WTC11 (cell line): ENCODE measurements around the gene PGAM5. TPM values are rescaled to one million over a fixed set of nuclear protein-coding genes. Genes with fewer than 3 reads are reported as not detected.

Experiments
- ATAC-seq: fragments of 200-7000 bp; cut with Tn5 transposase; 2 replicates; pipeline ENCODE4 v1.10.0; 2021; ENCODE audit warnings: mild to moderate bottlenecking, moderate library complexity
- Bru-seq: library from RNA; stranded (reverse); fragments of 400-500 nt; gene quantifications from one replicate; lab custom pipeline; 2021; lab: Mats Ljungman, UMichigan
- CTCF ChIA-PET: fragments of 300-600 bp; sonication (Branson Sonifier 250); formaldehyde crosslinking; loops from one replicate; lab custom pipeline; 2021; ENCODE audit warnings: antibody characterized with exemption; lab: Charles Lee
- POLR2A ChIA-PET: fragments of 350-600 bp; sonication (Branson Sonifier 250); formaldehyde crosslinking; loops from one replicate; lab custom pipeline; 2021; ENCODE audit warnings: antibody characterized with exemption; lab: Charles Lee
- DNase-seq: peaks from one replicate; pipeline ENCODE4 v3.0.0; 2021; ENCODE audit warnings: low spot score
- H3K27ac Mint-ChIP-seq: 2 replicates; pipeline ENCODE4 v1.8.0; 2021; ENCODE audit warnings: mixed read lengths
- H3K27me3 Mint-ChIP-seq: 2 replicates; pipeline ENCODE4 v1.8.0; 2021; ENCODE audit warnings: low read depth, mild to moderate bottlenecking, moderate library complexity, mixed read lengths
- H3K36me3 Mint-ChIP-seq: 2 replicates; pipeline ENCODE4 v1.8.0; 2021; ENCODE audit warnings: mixed read lengths
- H3K4me1 Mint-ChIP-seq: 2 replicates; pipeline ENCODE4 v1.8.0; 2022; ENCODE audit warnings: mixed read lengths
- H3K4me3 Mint-ChIP-seq: 2 replicates; pipeline ENCODE4 v1.8.0; 2021; ENCODE audit warnings: mild to moderate bottlenecking, moderate library complexity, mixed read lengths
- H3K9me3 Mint-ChIP-seq: 2 replicates; pipeline ENCODE4 v1.8.0; 2021; ENCODE audit warnings: mixed read lengths
- AR ChIP-seq: fragments of 250-450 bp; sonication (Bioruptor Pico); IDR thresholded peaks from 2 replicates; pipeline ENCODE4 v1.9.0; 2021; ENCODE audit warnings: mild to moderate bottlenecking
- ATF3 ChIP-seq: sonication (generic); formaldehyde crosslinking; conservative IDR thresholded peaks from 2 replicates; pipeline ENCODE4 v1.8.1; 2022; ENCODE audit warnings: mild to moderate bottlenecking, missing genetic modification reagents
- ETV6 ChIP-seq: sonication (generic); formaldehyde crosslinking; IDR thresholded peaks from 2 replicates; pipeline ENCODE4 v1.8.1; 2022; ENCODE audit warnings: mild to moderate bottlenecking, missing genetic modification reagents
- FOXJ3 ChIP-seq: sonication (generic); formaldehyde crosslinking; IDR thresholded peaks from 2 replicates; pipeline ENCODE4 v1.9.0; 2021; ENCODE audit warnings: missing genetic modification reagents, mild to moderate bottlenecking, borderline replicate concordance
- JUN ChIP-seq: sonication (generic); formaldehyde crosslinking; IDR thresholded peaks from 2 replicates; pipeline ENCODE4 v1.8.0; 2023; ENCODE audit warnings: mild to moderate bottlenecking, missing genetic modification reagents
- MXD4 ChIP-seq: fragments of 250-450 bp; sonication (Bioruptor Pico); IDR thresholded peaks from 2 replicates; pipeline ENCODE4 v1.8.0; 2021; ENCODE audit warnings: mild to moderate bottlenecking, moderate library complexity, borderline replicate concordance
- MYBL2 ChIP-seq: sonication (generic); formaldehyde crosslinking; IDR thresholded peaks from 2 replicates; pipeline ENCODE4 v1.8.1; 2023; ENCODE audit warnings: mild to moderate bottlenecking, moderate library complexity, missing genetic modification reagents
- NFE2L1 ChIP-seq: sonication (generic); formaldehyde crosslinking; IDR thresholded peaks from 2 replicates; pipeline ENCODE4 v1.8.1; 2023; ENCODE audit warnings: missing genetic modification reagents
- NFYB ChIP-seq: sonication (generic); formaldehyde crosslinking; conservative IDR thresholded peaks from 2 replicates; pipeline ENCODE4 v1.8.0; 2022; ENCODE audit warnings: low read depth, missing genetic modification reagents
- NR1H2 ChIP-seq: sonication (generic); formaldehyde crosslinking; IDR thresholded peaks from 2 replicates; pipeline ENCODE4 v1.9.0; 2021; ENCODE audit warnings: mild to moderate bottlenecking, moderate library complexity, missing genetic modification reagents
- OVOL2 ChIP-seq: fragments of 250-450 bp; sonication (Bioruptor Pico); IDR thresholded peaks from 2 replicates; pipeline ENCODE4 v1.9.0; 2021; ENCODE audit warnings: mild to moderate bottlenecking, borderline replicate concordance
- PREB ChIP-seq: sonication (generic); formaldehyde crosslinking; IDR thresholded peaks from 2 replicates; pipeline ENCODE4 v1.8.1; 2022; ENCODE audit warnings: mild to moderate bottlenecking, missing genetic modification reagents, moderate library complexity, borderline replicate concordance
- RORB ChIP-seq: fragments of 250-450 bp; sonication (Bioruptor Pico); IDR thresholded peaks from 2 replicates; pipeline ENCODE4 v1.9.0; 2021; ENCODE audit warnings: mild to moderate bottlenecking
- SMAD4 ChIP-seq: sonication (generic); formaldehyde crosslinking; IDR thresholded peaks from 2 replicates; pipeline ENCODE4 v1.8.0; 2022; ENCODE audit warnings: mild to moderate bottlenecking, missing genetic modification reagents
- SP1 ChIP-seq: sonication (generic); formaldehyde crosslinking; conservative IDR thresholded peaks from 2 replicates; pipeline ENCODE4 v1.8.1; 2022; ENCODE audit warnings: missing genetic modification reagents
- TEAD1 ChIP-seq: sonication (generic); formaldehyde crosslinking; IDR thresholded peaks from 2 replicates; pipeline ENCODE4 v1.8.0; 2022; ENCODE audit warnings: mild to moderate bottlenecking, missing genetic modification reagents
- TP53 ChIP-seq: sonication (generic); formaldehyde crosslinking; IDR thresholded peaks from 2 replicates; pipeline ENCODE4 v1.8.1; 2023; ENCODE audit warnings: mild to moderate bottlenecking, missing genetic modification reagents
- USF1 ChIP-seq: sonication (generic); formaldehyde crosslinking; IDR thresholded peaks from 2 replicates; pipeline ENCODE4 v1.8.0; 2022; ENCODE audit warnings: mild to moderate bottlenecking, missing genetic modification reagents
- ZNF232 ChIP-seq: sonication (generic); formaldehyde crosslinking; IDR thresholded peaks from 2 replicates; pipeline ENCODE4 v1.8.0; 2022; ENCODE audit warnings: mild to moderate bottlenecking, missing genetic modification reagents
- ZNF263 ChIP-seq: sonication (generic); formaldehyde crosslinking; IDR thresholded peaks from 2 replicates; pipeline ENCODE4 v1.8.1; 2022; ENCODE audit warnings: low read depth, mild to moderate bottlenecking, moderate library complexity, missing genetic modification reagents
- ZNF317 ChIP-seq: sonication (generic); formaldehyde crosslinking; IDR thresholded peaks from 2 replicates; pipeline ENCODE4 v1.8.1; 2023; ENCODE audit warnings: low read depth, mild to moderate bottlenecking, moderate library complexity, missing genetic modification reagents, borderline replicate concordance
- long read RNA-seq, 3 experiments: library from RNA in 1 of 3; library from capped mRNA in 1 of 3; library from polyadenylated mRNA in 1 of 3; unstranded in 2 of 3; stranded (forward) in 1 of 3; transcript quantifications; one replicate each; pipeline ENCODE4 v2.0.0, GENCODE V29; 2021
- total RNA-seq: library from RNA; stranded (reverse); gene quantifications from 3 replicates; pipeline ENCODE4 v1.2.3, GENCODE V29; 2021
- TF ChIP-seq, protein P1 (sequence below): sonication (generic); formaldehyde crosslinking; IDR thresholded peaks from 2 replicates; pipeline ENCODE4 v1.8.0; 2022; ENCODE audit warnings: missing genetic modification reagents
- TF ChIP-seq, protein P2 (sequence below): sonication (generic); formaldehyde crosslinking; IDR thresholded peaks from 2 replicates; pipeline ENCODE4 v1.8.1; 2022; ENCODE audit warnings: mild to moderate bottlenecking, moderate library complexity, missing genetic modification reagents
- TF ChIP-seq, protein P3 (sequence below): sonication (generic); formaldehyde crosslinking; IDR thresholded peaks from 2 replicates; pipeline ENCODE4 v1.8.1; 2023; ENCODE audit warnings: mild to moderate bottlenecking, missing genetic modification reagents

The PGAM5 gene
- total RNA-seq (76.8 to 89.7 TPM (median 81.0 TPM) in 3 replicates), Bru-seq, nascent RNA (percentile 63 among the genes with signal in this experiment)
- long read RNA-seq, experiment 1, transcript PGAM5-203 (6 exons, 2,834 nt), result major isoform, 46 of 122 reads
- long read RNA-seq, experiment 1, partial matches to known transcripts, result 11 of 122 reads
- long read RNA-seq, experiment 1, other reads (novel, unspliced or antisense), result 63 of 122 reads
- long read RNA-seq, experiment 2, transcript PGAM5-203 (6 exons, 2,834 nt), result major isoform, 6 of 67 reads
- long read RNA-seq, experiment 2, partial matches to known transcripts, result 48 of 67 reads
- long read RNA-seq, experiment 2, other reads (novel, unspliced or antisense), result 12 of 67 reads
- long read RNA-seq, experiment 3, result 0 reads

- peaks cover 11% of the 10 kb centered on the region; the same call in 1 of the 2 replicates for H3K4me1 Mint-ChIP-seq
- ATAC-seq, result peak; percentile 69
- TF ChIP-seq TEAD1 (CRISPR knock-in tag) (no peak; the same call in none of the 2 replicates), ZNF263 (CRISPR knock-in tag) (peak; percentile 50; the same call in 1 of the 2 replicates), ATF3 (CRISPR knock-in tag) (no peak), NFYB (CRISPR knock-in tag) (no peak), PREB (no peak), ETV6 (CRISPR knock-in tag) (peak; percentile 90), FOXJ3 (no peak), ZNF232 (CRISPR knock-in tag) (peak; percentile 29; the same call in 1 of the 2 replicates), JUN (CRISPR knock-in tag) (no peak), MYBL2 (CRISPR knock-in tag) (peak; percentile 68; the same call in 1 of the 2 replicates), RORB (CRISPR knock-in tag) (no peak), NFE2L1 (CRISPR knock-in tag) (0 out of 2 replicates have a peak, but pooled peaks have one; percentile 41), USF1 (CRISPR knock-in tag) (0 out of 2 replicates have a peak, but pooled peaks have one; percentile 44), OVOL2 (CRISPR knock-in tag) (no peak), SMAD4 (CRISPR knock-in tag) (no peak), TP53 (CRISPR knock-in tag) (peak; percentile 92), AR (CRISPR knock-in tag) (no peak), NR1H2 (CRISPR knock-in tag) (no peak), SP1 (CRISPR knock-in tag) (peak; percentile 62), MXD4 (CRISPR knock-in tag) (no peak), ZNF317 (CRISPR knock-in tag) (peak; percentile 55; the same call in 1 of the 2 replicates)
- TF ChIP-seq, protein P1, sequence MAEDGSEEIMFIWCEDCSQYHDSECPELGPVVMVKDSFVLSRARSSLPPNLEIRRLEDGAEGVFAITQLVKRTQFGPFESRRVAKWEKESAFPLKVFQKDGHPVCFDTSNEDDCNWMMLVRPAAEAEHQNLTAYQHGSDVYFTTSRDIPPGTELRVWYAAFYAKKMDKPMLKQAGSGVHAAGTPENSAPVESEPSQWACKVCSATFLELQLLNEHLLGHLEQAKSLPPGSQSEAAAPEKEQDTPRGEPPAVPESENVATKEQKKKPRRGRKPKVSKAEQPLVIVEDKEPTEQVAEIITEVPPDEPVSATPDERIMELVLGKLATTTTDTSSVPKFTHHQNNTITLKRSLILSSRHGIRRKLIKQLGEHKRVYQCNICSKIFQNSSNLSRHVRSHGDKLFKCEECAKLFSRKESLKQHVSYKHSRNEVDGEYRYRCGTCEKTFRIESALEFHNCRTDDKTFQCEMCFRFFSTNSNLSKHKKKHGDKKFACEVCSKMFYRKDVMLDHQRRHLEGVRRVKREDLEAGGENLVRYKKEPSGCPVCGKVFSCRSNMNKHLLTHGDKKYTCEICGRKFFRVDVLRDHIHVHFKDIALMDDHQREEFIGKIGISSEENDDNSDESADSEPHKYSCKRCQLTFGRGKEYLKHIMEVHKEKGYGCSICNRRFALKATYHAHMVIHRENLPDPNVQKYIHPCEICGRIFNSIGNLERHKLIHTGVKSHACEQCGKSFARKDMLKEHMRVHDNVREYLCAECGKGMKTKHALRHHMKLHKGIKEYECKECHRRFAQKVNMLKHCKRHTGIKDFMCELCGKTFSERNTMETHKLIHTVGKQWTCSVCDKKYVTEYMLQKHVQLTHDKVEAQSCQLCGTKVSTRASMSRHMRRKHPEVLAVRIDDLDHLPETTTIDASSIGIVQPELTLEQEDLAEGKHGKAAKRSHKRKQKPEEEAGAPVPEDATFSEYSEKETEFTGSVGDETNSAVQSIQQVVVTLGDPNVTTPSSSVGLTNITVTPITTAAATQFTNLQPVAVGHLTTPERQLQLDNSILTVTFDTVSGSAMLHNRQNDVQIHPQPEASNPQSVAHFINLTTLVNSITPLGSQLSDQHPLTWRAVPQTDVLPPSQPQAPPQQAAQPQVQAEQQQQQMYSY, result no peak; the same call in 1 of the 2 replicates
- TF ChIP-seq, protein P2, sequence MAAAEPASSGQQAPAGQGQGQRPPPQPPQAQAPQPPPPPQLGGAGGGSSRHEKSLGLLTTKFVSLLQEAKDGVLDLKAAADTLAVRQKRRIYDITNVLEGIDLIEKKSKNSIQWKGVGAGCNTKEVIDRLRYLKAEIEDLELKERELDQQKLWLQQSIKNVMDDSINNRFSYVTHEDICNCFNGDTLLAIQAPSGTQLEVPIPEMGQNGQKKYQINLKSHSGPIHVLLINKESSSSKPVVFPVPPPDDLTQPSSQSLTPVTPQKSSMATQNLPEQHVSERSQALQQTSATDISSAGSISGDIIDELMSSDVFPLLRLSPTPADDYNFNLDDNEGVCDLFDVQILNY (CRISPR knock-in tag), result peak; percentile 93
- TF ChIP-seq, protein P3, sequence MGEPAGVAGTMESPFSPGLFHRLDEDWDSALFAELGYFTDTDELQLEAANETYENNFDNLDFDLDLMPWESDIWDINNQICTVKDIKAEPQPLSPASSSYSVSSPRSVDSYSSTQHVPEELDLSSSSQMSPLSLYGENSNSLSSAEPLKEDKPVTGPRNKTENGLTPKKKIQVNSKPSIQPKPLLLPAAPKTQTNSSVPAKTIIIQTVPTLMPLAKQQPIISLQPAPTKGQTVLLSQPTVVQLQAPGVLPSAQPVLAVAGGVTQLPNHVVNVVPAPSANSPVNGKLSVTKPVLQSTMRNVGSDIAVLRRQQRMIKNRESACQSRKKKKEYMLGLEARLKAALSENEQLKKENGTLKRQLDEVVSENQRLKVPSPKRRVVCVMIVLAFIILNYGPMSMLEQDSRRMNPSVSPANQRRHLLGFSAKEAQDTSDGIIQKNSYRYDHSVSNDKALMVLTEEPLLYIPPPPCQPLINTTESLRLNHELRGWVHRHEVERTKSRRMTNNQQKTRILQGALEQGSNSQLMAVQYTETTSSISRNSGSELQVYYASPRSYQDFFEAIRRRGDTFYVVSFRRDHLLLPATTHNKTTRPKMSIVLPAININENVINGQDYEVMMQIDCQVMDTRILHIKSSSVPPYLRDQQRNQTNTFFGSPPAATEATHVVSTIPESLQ, result no peak
These were observed at the start of gene PGAM5 for GRCh38 chr12:132710405-132711079. Gene PGAM5, plus strand, starts transcription at chr12:132710842. Its CDS starts 35 bp downstream, at chr12:132710877.

More at GRCh38 chr12:132710405-132711079, at the start of gene PGAM5:
- POLR2A ChIA-PET, result no interaction called here
- Mint-ChIP-seq H3K36me3 (peaks cover 11% of the 10 kb centered on the region), H3K27me3 (no peaks in the 10 kb centered on the region), H3K27ac (peak within 1 kb of the TSS; percentile 81), H3K9me3 (peaks cover 10% of the 10 kb centered on the region), H3K4me3 (peak within 1 kb of the TSS; percentile 90)
- CTCF ChIA-PET, result interaction anchor here (1.1 kb wide), 1 partner anchor 92 kb away, joined by 3 read pairs; the partner anchor contains the start of gene P2RX2
- peak; percentile 65 for DNase-seq
